ENCODE results near the gene LIPC. TPM values are rescaled to one million over a fixed set of nuclear protein-coding genes. Genes with fewer than 3 reads are reported as not detected.

Gene LIPC
- polyA plus RNA-seq, 2 donors = 0.04 to 0.05 TPM

GRCh38 chr15:58538901-58539300 lies 107.1 kb downstream of the LIPC start:
- Histone ChIP-seq H3K27ac (ENCODE audit: low read depth in 2 of 2, low read length in 1 of 2) (no peak overlapping the region), H3K4me3 (ENCODE audit: low read depth in 1 of 2, low read length in 2 of 2) (no peak overlapping the region), H3K27me3 (ENCODE audit: control insufficient read depth in 1 of 2, insufficient read depth in 2 of 2, low read length in 2 of 2) (no peaks in the 10 kb centered on the region), H3K36me3 (ENCODE audit: control insufficient read depth in 2 of 2, insufficient read depth in 2 of 2, low read length in 1 of 2) (no peaks in the 10 kb centered on the region), H3K9me3 (ENCODE audit: control insufficient read depth in 2 of 2, insufficient read depth in 1 of 2, low read depth in 1 of 2, low read length in 1 of 2) (no peaks in the 10 kb centered on the region), H3K4me1 (ENCODE audit: control insufficient read depth in 2 of 2, insufficient read depth in 2 of 2, low read length in 1 of 2) (peaks cover 0 to 4% of the 10 kb centered on the region in 2 donors)
- 94 to 96% methylated on average over 3 of the region's 3 CpGs for WGBS, 2 donors

- Histone ChIP-seq H3K4me3 (ENCODE audit: low read depth in 1 of 2, low read length in 2 of 2) (no peak overlapping the region), H3K4me1 (ENCODE audit: control insufficient read depth in 2 of 2, insufficient read depth in 2 of 2, low read length in 1 of 2) (peaks cover 0 to 4% of the 10 kb centered on the region in 2 donors), H3K9me3 (ENCODE audit: control insufficient read depth in 2 of 2, insufficient read depth in 1 of 2, low read depth in 1 of 2, low read length in 1 of 2) (no peaks in the 10 kb centered on the region), H3K27ac (ENCODE audit: low read depth in 2 of 2, low read length in 1 of 2) (no peak overlapping the region), H3K36me3 (ENCODE audit: control insufficient read depth in 2 of 2, insufficient read depth in 2 of 2, low read length in 1 of 2) (no peaks in the 10 kb centered on the region), H3K27me3 (ENCODE audit: control insufficient read depth in 1 of 2, insufficient read depth in 2 of 2, low read length in 2 of 2) (no peaks in the 10 kb centered on the region)
- 67 to 69% methylated on average over 1 of the region's 1 CpG for WGBS, 2 donors
Measured at GRCh38 chr15:58539548-58539947, 107.8 kb downstream of the LIPC start.

GRCh38 chr15:58541410-58542087 lies 109.8 kb downstream of the LIPC start:
- WGBS, 2 donors = 88 to 91% methylated on average over 22 of the region's 22 CpGs
- Histone ChIP-seq H3K27ac (ENCODE audit: low read depth in 2 of 2, low read length in 1 of 2) (no peak overlapping the region), H3K36me3 (ENCODE audit: control insufficient read depth in 2 of 2, insufficient read depth in 2 of 2, low read length in 1 of 2) (no peaks in the 10 kb centered on the region), H3K4me1 (ENCODE audit: control insufficient read depth in 2 of 2, insufficient read depth in 2 of 2, low read length in 1 of 2) (peaks cover 0 to 4% of the 10 kb centered on the region in 2 donors), H3K9me3 (ENCODE audit: control insufficient read depth in 2 of 2, insufficient read depth in 1 of 2, low read depth in 1 of 2, low read length in 1 of 2) (no peaks in the 10 kb centered on the region), H3K4me3 (ENCODE audit: low read depth in 1 of 2, low read length in 2 of 2) (no peak overlapping the region), H3K27me3 (ENCODE audit: control insufficient read depth in 1 of 2, insufficient read depth in 2 of 2, low read length in 2 of 2) (no peaks in the 10 kb centered on the region)

- Histone ChIP-seq H3K4me1 (ENCODE audit: control insufficient read depth in 2 of 2, insufficient read depth in 2 of 2, low read length in 1 of 2) (peaks cover 0 to 10% of the 10 kb centered on the region in 2 donors), H3K4me3 (ENCODE audit: low read depth in 1 of 2, low read length in 2 of 2) (no peak overlapping the region), H3K9me3 (ENCODE audit: control insufficient read depth in 2 of 2, insufficient read depth in 1 of 2, low read depth in 1 of 2, low read length in 1 of 2) (no peaks in the 10 kb centered on the region), H3K27ac (ENCODE audit: low read depth in 2 of 2, low read length in 1 of 2) (no peak overlapping the region), H3K36me3 (ENCODE audit: control insufficient read depth in 2 of 2, insufficient read depth in 2 of 2, low read length in 1 of 2) (no peaks in the 10 kb centered on the region), H3K27me3 (ENCODE audit: control insufficient read depth in 1 of 2, insufficient read depth in 2 of 2, low read length in 2 of 2) (no peaks in the 10 kb centered on the region)
- WGBS, 2 donors = 93 to 94% methylated on average over 17 of the region's 17 CpGs
Measured at GRCh38 chr15:58543664-58544335, 112.0 kb downstream of the LIPC start.

- 95 to 97% methylated on average over 5 of the region's 5 CpGs for WGBS, 2 donors
- H3K4me3 ChIP-seq (ENCODE audit: low read depth in 1 of 2, low read length in 2 of 2) = no peak overlapping the region
- H3K9me3 ChIP-seq (ENCODE audit: control insufficient read depth in 2 of 2, insufficient read depth in 1 of 2, low read depth in 1 of 2, low read length in 1 of 2) = no peaks in the 10 kb centered on the region
- H3K4me1 ChIP-seq (ENCODE audit: control insufficient read depth in 2 of 2, insufficient read depth in 2 of 2, low read length in 1 of 2) = peaks cover 0 to 10% of the 10 kb centered on the region in 2 donors
- no peaks in the 10 kb centered on the region for H3K36me3 ChIP-seq (ENCODE audit: control insufficient read depth in 2 of 2, insufficient read depth in 2 of 2, low read length in 1 of 2)
- H3K27me3 ChIP-seq (ENCODE audit: control insufficient read depth in 1 of 2, insufficient read depth in 2 of 2, low read length in 2 of 2) = no peaks in the 10 kb centered on the region
- no peak overlapping the region for H3K27ac ChIP-seq (ENCODE audit: low read depth in 2 of 2, low read length in 1 of 2)
Measured at GRCh38 chr15:58544756-58545155, 113.0 kb downstream of the LIPC start.

GRCh38 chr15:58545307-58546065 lies 113.7 kb downstream of the LIPC start:
- no peaks in the 10 kb centered on the region for H3K9me3 ChIP-seq (ENCODE audit: control insufficient read depth in 2 of 2, insufficient read depth in 1 of 2, low read depth in 1 of 2, low read length in 1 of 2)
- H3K27me3 ChIP-seq (ENCODE audit: control insufficient read depth in 1 of 2, insufficient read depth in 2 of 2, low read length in 2 of 2) = no peaks in the 10 kb centered on the region
- H3K4me1 ChIP-seq (ENCODE audit: control insufficient read depth in 2 of 2, insufficient read depth in 2 of 2, low read length in 1 of 2) = peaks cover 0 to 10% of the 10 kb centered on the region in 2 donors
- WGBS, 2 donors = 90 to 92% methylated on average over 18 of the region's 18 CpGs
- H3K4me3 ChIP-seq (ENCODE audit: low read depth in 1 of 2, low read length in 2 of 2) = no peak overlapping the region
- no peaks in the 10 kb centered on the region for H3K36me3 ChIP-seq (ENCODE audit: control insufficient read depth in 2 of 2, insufficient read depth in 2 of 2, low read length in 1 of 2)
- no peak overlapping the region for H3K27ac ChIP-seq (ENCODE audit: low read depth in 2 of 2, low read length in 1 of 2)

- H3K36me3 ChIP-seq (ENCODE audit: control insufficient read depth in 2 of 2, insufficient read depth in 2 of 2, low read length in 1 of 2) = no peaks in the 10 kb centered on the region
- H3K4me1 ChIP-seq (ENCODE audit: control insufficient read depth in 2 of 2, insufficient read depth in 2 of 2, low read length in 1 of 2) = peaks cover 0 to 6% of the 10 kb centered on the region in 2 donors
- no peaks in the 10 kb centered on the region for H3K27me3 ChIP-seq (ENCODE audit: control insufficient read depth in 1 of 2, insufficient read depth in 2 of 2, low read length in 2 of 2)
- no peaks in the 10 kb centered on the region for H3K9me3 ChIP-seq (ENCODE audit: control insufficient read depth in 2 of 2, insufficient read depth in 1 of 2, low read depth in 1 of 2, low read length in 1 of 2)
- no peak overlapping the region for H3K4me3 ChIP-seq (ENCODE audit: low read depth in 1 of 2, low read length in 2 of 2)
- 84 to 90% methylated on average over 9 of the region's 9 CpGs for WGBS, 2 donors
- H3K27ac ChIP-seq (ENCODE audit: low read depth in 2 of 2, low read length in 1 of 2) = no peak overlapping the region
Measured at GRCh38 chr15:58546066-58546591, 114.3 kb downstream of the LIPC start.

- H3K9me3 ChIP-seq (ENCODE audit: control insufficient read depth in 2 of 2, insufficient read depth in 1 of 2, low read depth in 1 of 2, low read length in 1 of 2) = no peaks in the 10 kb centered on the region
- no peak overlapping the region for H3K27ac ChIP-seq (ENCODE audit: low read depth in 2 of 2, low read length in 1 of 2)
- WGBS, 2 donors = 72 to 76% methylated on average over 13 of the region's 13 CpGs
- H3K36me3 ChIP-seq (ENCODE audit: control insufficient read depth in 2 of 2, insufficient read depth in 2 of 2, low read length in 1 of 2) = no peaks in the 10 kb centered on the region
- no peaks in the 10 kb centered on the region for H3K27me3 ChIP-seq (ENCODE audit: control insufficient read depth in 1 of 2, insufficient read depth in 2 of 2, low read length in 2 of 2)
- H3K4me3 ChIP-seq (ENCODE audit: low read depth in 1 of 2, low read length in 2 of 2) = no peak overlapping the region
- H3K4me1 ChIP-seq (ENCODE audit: control insufficient read depth in 2 of 2, insufficient read depth in 2 of 2, low read length in 1 of 2) = peaks cover 0 to 6% of the 10 kb centered on the region in 2 donors
Measured at GRCh38 chr15:58546635-58547627, 115.1 kb downstream of the LIPC start.
